MV-4-11 (cell line): ENCODE data around the gene CPM.
"Not testable (repeated sequence)": the region's sequence is repeated elsewhere in the genome, so short reads cannot be mapped to it uniquely, and the experiment has no call there.

Experiments
- DNase-seq: peaks from one replicate; lab custom pipeline; 2025; lab: John Stamatoyannopoulos, UW

The CPM gene

DNA sequence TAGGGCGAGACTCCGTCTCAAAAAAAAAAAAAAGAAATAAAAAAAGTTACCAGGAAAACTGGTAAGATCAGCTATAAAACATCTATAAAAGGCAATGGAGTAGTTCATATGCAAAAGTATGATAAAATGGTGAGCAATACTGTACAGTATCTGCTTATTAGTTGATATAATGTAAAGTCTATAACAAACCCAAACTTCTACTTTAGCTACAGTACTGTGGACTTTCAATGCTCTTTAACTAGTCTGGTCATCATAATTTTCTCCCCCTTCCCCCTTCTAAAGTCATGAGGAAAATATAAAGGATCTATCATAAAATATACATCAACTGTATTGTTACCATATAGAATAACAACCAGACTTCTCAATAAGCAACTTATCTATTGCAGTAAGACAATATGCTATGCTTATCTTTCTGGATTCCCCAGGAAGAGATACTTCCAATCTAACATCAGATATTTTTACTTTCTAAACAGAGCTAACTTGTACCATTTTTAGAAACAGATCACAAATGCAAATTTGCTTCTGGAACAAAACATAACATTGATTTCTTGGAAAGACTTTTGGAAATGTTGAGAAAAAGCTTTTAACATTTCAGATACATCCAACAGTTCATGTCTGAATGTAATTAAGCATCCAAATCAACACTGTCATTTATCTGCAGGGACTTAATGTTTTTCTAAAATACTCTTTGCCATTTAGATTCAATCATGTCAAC is 81.2 kb downstream of the CPM start:
- DNase-seq: no peak

DNA sequence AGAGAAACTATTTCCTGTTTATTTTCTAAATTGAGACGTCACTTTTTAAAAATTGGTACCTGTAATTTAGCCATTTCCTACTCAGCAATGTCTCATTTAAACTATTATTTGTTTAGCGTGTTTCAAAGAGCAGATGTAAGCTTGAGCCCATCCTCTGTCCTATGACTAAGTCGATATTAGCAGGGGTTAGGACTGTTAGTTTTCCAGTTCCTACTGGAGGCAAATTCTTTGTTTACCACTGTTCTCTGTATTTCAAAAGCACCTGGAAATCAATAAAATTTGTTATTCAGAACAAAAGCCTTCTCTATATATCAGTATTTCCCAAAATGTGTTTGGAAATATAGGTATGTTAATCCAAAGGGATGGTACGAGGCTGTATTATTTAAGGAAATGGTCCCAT is 82.6 kb downstream of the CPM start:
- DNase-seq: no peak

DNA sequence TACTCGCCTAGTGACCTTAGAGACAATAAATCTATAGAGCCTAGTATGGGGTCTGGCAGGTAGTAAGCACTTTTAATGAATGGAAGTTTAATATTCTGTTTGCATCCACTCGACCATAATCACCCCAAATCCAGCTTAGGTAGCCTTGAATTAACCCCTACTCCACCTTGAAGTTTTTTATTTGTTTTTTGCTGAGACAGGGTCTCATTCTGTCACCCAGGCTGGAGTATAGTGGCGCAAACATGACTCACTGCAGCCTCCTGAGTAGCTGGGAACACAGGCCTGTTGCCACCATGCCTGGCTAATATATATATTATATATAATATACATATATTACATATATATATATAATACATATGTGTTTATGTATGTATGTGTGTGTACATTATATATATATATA is 86.2 kb downstream of the CPM start:
- DNase-seq: no peak

DNA sequence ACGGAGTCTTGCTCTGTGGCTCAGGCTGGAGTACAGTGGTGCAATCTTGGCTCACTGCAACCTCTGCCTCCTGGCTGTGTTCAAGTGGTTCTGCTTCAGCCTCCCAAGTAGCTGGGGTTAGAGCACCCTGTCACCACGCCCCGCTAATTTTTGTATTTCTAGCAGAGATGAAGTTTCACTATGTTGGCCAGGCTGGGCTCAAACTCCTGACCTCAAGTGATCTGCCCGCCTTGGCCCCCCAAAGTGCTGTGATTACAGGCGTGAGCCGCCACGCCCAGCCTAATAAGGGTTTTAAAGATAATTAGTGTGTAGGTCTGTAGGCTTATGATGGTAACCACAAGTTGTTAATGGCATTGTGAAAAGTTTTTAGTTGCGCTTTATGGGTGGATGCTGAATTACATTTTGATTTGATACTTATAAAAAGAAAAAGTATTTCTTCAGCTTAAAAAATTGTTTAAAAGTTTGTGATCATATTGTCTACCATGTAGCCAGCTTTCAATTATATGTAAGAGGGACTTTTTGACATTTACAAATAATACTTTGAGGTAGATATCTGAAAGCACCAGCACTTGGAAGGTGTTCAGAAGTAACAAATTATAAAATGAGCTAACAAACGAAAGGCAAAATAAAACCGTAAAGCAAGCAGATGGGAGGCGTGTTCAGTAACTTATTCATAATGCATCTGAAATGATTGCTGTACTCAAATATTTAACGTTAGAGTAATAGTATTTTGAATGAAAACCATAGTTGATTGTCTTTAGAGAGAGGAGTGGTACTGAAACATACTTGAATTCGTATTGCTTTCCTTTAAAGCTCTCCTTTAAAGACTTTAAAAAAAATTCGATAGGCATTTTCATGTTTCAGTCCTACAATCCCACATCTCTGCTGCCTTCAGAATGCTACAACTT is 87.9 kb downstream of the CPM start:
- DNase-seq: no peak

DNA sequence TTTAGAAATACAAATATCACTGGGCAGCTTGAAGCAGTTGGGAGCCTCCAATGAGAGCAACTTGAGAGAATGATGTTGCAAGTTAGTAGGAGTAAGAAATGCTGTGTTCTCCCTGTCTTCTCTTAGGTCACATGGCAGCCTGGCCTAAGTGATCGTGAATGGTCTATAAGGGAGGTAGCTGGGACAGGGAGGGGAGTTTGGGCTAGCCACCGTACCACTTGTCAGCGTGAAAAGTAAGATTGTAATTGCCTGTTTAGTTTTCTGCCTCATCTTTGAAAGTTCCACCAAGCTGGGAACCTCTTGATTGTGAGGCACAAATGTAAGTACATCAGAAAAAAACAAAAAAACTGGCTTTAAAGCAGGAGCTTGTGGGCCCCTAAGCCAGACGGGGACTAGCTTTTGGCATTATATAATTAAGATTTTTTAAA is 88.6 kb downstream of the CPM start:
- DNase-seq: no peak

DNA sequence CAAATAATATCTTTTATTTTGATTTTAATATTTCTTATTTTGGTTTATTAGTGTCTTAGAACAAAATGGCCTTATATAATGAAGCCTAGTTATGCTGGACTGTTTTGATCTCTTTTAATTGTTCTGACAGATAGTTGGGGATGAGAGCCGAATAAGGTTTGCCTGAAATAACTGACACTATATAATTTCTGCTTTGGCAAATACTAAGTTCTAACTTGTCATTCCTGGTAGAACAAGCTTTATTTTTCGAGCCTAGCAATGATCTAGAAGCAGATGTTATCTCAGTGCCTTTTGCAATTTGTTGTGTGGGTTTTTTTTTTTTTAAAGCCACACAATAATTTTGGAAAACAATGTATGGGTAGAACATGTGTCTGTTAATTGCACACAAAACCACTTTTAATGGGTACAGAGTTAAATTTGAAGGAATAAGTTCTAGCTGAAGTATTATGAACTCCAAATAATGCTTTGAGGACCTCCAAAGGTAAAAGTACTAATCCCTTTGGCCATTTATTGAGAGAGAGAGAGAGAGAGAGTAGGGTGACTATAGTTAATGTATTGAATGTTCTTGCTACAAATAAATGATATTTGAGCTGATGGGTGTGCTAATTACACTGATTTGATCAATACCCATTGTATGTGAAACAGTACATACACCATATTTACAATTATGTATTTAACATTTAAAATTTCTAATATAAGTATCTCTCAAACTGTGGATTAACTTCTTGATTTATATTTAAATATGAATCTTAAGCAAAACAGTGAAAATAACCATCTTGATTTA is 90.0 kb downstream of the CPM start:
- DNase-seq: no peak

DNA sequence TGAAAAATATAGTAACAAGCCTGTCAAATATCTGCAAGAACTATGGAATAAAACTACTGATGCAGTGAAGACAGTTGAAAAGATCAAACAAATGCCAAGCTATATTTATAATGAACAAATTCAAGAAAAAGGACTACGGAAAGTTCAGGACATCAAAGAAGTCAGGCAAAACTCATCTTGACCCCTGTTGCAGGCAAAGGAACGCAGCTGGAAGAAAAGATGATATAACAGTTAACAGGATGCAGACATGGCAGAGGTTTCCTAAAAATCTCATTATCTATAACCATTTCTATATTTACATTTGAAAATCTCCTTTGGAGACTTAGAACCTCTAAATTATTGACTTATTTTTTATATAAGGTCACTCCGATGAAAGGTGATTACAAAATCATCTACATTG is 90.8 kb downstream of the CPM start:
- no peak for DNase-seq

DNA sequence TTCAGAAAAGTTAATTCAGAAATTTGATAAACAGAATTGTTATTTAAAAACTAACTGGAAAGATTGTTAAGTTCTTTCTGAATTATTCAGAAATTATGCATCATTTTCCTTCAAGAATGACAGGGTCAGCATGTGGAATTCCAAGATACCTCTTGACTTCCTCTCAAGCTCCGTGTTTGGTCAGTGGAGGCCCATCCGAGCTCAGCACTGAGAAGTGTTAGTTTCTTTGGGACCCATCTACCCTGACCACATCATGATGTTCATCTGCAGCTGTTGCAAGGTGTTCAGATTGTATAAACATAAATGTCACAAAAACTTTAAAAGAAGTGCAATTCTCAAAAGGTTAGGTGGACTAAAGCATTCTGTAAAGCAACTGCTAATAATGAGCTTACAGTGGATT is 91.3 kb downstream of the CPM start:
- DNase-seq: no peak

DNA sequence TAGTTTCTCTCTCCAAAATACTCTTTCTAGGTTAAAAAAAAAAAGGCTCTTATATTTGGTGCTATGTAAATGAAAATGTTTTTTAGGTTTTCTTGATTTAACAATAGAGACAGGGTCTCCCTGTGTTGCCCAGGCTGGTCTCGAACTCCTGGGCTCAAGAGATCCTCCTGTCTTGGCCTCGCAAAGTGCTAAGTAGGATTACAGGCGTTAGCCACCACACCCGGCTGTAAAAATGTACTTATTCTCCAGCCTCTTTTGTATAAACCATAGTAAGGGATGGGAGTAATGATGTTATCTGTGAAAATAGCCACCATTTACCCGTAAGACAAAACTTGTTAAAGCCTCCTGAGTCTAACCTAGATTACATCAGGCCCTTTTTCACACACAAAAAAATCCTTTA is 91.8 kb downstream of the CPM start:
- DNase-seq: not testable (repeated sequence)

DNA sequence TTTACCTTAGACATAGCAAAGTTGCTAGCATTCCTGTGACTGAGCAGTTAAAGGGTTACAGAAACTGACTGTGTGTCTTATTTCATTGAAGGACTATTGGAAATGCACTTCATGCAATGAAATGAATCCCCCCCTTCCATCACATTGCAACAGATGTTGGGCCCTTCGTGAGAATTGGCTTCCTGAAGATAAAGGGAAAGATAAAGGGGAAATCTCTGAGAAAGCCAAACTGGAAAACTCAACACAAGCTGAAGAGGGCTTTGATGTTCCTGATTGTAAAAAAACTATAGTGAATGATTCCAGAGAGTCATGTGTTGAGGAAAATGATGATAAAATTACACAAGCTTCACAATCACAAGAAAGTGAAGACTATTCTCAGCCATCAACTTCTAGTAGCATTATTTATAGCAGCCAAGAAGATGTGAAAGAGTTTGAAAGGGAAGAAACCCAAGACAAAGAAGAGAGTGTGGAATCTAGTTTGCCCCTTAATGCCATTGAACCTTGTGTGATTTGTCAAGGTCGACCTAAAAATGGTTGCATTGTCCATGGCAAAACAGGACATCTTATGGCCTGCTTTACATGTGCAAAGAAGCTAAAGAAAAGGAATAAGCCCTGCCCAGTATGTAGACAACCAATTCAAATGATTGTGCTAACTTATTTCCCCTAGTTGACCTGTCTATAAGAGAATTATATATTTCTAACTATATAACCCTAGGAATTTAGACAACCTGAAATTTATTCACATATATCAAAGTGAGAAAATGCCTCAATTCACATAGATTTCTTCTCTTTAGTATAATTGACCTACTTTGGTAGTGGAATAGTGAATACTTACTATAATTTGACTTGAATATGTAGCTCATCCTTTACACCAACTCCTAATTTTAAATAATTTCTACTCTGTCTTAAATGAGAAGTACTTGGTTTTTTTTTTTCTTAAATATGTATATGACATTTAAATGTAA is 93.5 kb downstream of the CPM start:
- no peak for DNase-seq

DNA sequence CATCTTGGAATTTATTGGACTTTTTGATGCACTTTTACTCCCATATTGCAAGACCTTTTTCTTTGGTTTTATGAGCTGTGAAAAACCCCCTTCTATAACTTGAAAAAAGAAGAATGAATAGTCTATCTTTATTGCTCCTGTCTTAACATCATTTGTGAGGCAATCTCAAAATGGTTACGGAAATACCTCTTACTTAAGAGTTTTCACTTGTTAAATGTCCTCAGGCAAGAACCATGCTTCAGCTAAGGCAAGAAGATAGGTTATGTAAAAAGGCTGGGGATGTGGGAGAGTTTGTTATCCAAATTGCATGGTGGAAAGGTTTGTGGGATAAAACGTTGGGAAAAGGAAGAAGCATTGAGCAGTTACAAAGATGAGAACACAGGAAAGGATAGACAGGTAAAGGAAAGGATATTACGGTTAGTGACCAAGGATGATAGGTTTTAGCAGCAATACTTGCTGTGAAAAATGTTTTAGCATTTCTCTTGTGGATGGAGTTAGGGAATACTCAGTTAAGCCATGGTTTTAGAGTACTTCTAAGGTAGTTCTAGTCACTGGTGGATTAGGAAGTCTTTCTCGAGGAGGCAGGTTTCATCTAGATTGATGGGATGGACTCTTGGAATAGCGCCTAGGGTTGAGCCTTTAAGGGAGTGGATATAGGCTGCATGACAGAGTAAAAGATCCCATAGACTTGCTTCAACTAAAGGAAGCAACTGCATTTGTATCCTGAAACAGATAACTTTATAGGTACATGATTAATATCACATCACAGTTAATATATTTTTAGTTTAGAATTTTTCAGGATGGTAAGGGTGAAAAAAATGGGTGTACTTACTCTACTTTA is 94.7 kb downstream of the CPM start:
- no peak for DNase-seq

DNA sequence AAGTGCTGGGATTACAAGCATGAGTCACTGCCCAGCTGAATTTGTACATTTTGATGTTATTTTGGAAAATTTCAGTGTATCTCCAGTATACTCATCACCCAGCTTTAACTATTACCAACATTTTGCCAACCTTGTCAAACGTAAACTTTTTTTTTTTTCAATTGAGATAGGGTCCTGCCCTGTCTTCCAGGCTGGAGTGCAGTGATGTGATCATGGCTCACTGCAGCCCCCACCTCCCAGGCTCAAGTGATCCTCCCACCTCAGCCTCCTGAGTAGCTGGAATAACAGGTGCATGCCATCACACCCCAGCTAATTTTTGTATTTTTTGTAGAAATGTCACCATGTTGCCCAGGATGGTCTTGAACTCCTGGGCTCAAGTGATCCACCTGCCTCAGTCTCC is 95.8 kb downstream of the CPM start:
- DNase-seq: no peak

DNA sequence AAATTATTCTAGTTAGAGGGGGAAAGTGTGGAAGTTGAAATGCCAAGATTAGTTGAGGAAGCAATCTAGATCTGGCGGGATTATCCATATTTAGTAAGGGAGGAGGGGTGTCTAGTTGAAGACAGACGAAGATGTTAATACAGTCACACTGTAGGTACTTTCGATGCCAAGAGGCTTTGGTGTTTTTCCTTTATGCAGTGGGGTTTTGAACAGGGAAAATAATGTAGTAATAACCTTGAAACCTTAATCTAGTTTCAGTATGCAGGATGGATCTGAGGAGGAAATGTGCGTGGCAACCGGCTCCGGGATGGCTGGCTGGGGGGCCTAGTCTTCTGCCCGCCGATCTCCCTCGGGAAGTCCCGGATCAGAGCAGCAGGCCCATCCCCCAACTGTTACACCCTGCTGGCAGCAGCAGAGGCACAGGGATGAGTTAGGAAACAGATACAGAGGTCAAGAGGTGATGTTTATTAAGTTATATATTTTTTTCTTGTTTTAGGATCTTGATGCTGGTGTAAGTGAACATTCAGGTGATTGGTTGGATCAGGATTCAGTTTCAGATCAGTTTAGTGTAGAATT is 97.5 kb downstream of the CPM start:
- no peak for DNase-seq

DNA sequence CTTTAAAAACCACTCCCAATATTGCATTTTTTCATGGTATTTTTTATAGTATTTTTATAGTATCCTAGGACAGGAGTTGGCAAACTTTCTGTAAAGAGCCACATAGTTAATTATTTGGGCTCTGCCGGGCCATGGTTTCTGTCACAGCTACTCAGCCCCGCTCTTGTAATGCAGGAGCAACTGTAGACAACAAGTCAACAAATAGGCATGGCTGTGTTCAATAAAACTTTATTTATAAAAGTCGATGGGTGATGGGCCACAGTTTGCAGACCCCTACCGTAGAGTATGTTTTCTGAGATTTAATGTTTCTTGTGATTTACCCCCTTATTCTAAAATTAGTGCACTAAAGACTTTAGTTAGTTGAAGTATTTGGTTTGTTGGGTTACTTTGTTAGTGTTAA is 99.5 kb downstream of the CPM start:
- DNase-seq: no peak

DNA sequence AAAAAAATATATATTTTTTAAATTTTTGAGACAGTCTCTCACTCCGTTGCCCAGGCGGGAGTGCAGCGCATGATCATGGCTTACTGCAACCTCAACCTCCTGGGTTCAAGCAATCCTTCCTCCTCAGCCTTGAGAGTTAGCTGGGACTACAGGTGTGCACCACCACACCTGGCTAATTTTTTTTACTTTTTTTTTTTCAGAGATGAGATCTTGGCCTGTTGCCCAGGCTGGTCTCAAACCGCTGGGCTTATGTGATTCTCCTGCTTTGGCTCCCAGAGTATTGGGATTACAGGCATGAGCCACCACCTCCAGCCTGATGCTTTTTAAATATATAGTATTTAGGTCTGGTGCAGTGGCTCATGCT is 100.5 kb downstream of the CPM start:
- DNase-seq: no peak

DNA sequence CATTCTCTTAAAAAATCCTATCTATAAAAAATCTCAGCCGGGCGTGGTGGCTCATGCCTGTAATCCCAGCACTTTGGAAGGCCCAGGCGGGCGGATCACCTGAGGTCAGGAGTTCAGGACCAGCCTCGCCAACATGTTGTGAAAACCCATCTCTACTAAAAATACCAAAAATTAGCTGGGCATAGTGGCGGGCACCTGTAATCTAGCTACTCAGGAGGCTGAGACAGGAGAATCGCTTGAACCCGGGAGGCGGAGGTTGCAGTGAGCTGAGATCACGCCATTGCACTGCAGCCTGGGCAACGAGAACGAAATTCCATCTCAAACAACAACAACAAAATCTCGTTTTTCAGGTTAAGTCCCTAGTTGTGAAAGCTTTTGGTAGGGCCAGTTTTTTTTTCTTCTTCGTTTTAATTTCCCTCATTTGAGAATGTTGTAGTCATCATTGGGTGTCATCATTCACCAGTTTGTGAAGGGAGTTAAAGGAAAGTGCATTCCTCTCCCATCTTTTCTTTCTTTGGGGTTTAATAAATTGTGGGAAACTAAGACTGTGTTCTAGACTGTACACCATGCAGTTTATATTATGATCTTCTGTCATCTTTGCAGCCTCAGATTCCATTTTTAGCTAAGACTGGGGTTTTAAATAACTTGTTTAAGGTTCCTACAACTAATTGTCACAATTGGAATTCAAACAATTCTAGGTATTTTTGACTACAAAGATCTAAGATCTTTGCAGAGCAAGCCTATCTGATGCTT is 101.0 kb downstream of the CPM start:
- DNase-seq: no peak

DNA sequence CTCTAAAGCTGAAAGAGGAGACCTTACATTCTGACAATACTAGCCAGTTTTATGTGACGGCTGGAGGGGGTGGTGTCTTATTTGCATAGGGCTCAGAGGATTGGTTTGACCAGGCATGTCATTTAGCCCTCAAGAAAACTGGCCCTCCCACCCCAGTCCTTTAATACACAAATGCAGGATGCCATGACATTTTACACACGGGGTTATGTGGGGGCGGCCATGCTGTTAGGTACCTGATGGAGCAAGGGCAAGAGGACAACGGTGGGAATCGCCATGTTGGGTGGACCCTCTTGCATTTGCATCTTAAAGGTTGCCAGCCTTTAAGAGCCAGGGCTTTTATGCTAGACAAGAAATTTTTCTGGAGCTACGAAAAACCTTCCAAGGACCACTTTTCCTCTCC is 101.7 kb downstream of the CPM start:
- DNase-seq: peak; percentile 4

DNA sequence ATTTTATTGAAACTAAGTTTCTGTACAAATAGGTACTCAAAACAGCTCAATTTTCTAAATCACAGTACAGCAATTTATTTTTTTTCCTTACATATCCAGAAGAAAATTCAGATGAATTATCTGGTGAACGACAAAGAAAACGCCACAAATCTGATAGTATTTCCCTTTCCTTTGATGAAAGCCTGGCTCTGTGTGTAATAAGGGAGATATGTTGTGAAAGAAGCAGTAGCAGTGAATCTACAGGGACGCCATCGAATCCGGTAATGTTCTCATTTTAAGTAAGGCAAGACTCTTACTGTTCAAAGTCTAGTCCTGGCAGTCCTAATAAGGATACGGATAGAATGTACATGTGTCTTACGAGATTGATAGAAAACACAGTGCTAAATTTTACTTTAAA is 104.3 kb downstream of the CPM start:
- no peak for DNase-seq

DNA sequence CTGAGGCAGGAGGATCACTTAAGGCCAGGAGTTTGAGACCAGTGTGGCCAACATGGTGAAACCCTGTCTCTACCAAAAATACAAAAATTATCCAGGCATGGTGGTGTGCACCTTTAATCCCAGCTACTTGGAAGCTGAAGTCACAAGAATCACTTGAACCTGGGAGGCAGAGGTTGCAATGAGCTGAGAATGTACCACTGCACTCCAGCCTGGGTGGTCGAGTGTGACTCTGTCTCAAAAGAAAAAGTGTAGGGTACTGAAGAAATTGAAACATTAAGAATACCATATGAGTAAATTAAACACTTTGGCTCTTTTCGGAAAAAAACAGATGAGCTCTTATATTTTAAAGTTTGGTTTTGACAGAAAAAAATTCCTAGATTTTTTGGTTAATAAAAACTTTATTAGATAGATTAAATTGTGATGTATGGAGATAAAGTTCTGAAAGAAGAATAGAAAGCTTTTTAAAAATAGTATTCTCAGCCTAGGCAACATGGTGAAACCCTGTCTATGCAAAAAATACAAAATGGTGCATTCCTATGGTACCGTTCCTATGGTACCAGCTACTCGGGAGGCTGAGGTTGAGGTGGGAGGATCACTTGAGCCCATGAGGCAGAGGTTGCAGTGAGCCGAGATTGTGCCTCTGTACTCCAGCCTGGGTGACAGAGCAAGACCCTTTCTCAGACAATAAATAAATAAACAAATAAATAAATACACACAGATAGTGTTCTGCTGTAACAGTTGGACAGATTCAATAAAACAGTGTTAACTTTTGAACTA is 104.9 kb downstream of the CPM start:
- no peak for DNase-seq
